HEK293T (cell line): ENCODE measurements around the gene DUSP22.

Experiments used
- CTCF ChIA-PET: fragments of 350-600 bp; formaldehyde crosslinking; extraction: SDS; loops from one replicate; lab custom pipeline; 2021; ENCODE audit warnings: antibody characterized with exemption, inconsistent platforms; lab: Yijun Ruan, JAX
- POLR2A ChIA-PET: fragments of 350-600 bp; formaldehyde crosslinking; extraction: SDS; loops from one replicate; lab custom pipeline; 2020; ENCODE audit warnings: antibody characterized with exemption, inconsistent platforms; lab: Yijun Ruan, JAX
- DNase-seq: peaks from one replicate; pipeline ENCODE4 v3.0.0; 2012; ENCODE audit warnings: mixed read lengths; ENCODE audit errors: extremely low spot score
- ARNT ChIP-seq: fragments of 450-650 bp; IDR thresholded peaks from 2 replicates; pipeline ENCODE4 v1.6.1; 2017; ENCODE audit warnings: mild to moderate bottlenecking
- BHLHE40 ChIP-seq: fragments of 450-650 bp; IDR thresholded peaks from 2 replicates; pipeline ENCODE4 v1.6.1; 2016; ENCODE audit warnings: mild to moderate bottlenecking, moderate library complexity, borderline replicate concordance
- CTBP1 ChIP-seq: fragments of 450-650 bp; IDR thresholded peaks from 2 replicates; pipeline ENCODE4 v1.6.1; 2016; ENCODE audit warnings: borderline replicate concordance
- ELF4 ChIP-seq: fragments of 450-650 bp; IDR thresholded peaks from 2 replicates; pipeline ENCODE4 v1.6.1; 2017; ENCODE audit warnings: antibody characterized with exemption
- FOXA1 ChIP-seq: fragments of 450-650 bp; IDR thresholded peaks from 2 replicates; pipeline ENCODE4 v1.6.1; 2016; ENCODE audit warnings: mild to moderate bottlenecking
- FOXK2 ChIP-seq: fragments of 450-650 bp; IDR thresholded peaks from 2 replicates; pipeline ENCODE4 v1.6.1; 2016; ENCODE audit warnings: mild to moderate bottlenecking
- FOXM1 ChIP-seq: fragments of 450-650 bp; IDR thresholded peaks from 2 replicates; pipeline ENCODE4 v1.6.1; 2017; ENCODE audit warnings: mild to moderate bottlenecking, borderline replicate concordance
- HDGF ChIP-seq: fragments of 450-650 bp; IDR thresholded peaks from 2 replicates; pipeline ENCODE4 v1.6.1; 2017; ENCODE audit warnings: antibody characterized with exemption, borderline replicate concordance
- L3MBTL2 ChIP-seq: fragments of 450-650 bp; conservative IDR thresholded peaks from 2 replicates; pipeline ENCODE4 v1.6.1; 2016; ENCODE audit warnings: mild to moderate bottlenecking
- LEF1 ChIP-seq: fragments of 450-650 bp; IDR thresholded peaks from 2 replicates; pipeline ENCODE4 v1.6.1; 2017; ENCODE audit warnings: mild to moderate bottlenecking, borderline replicate concordance
- NFRKB ChIP-seq: fragments of 450-650 bp; IDR thresholded peaks from 2 replicates; pipeline ENCODE4 v1.6.1; 2016; ENCODE audit warnings: mild to moderate bottlenecking, moderate library complexity
- PKNOX1 ChIP-seq: fragments of 450-650 bp; IDR thresholded peaks from 2 replicates; pipeline ENCODE4 v1.6.1; 2016
- SP1 ChIP-seq: fragments of 450-650 bp; IDR thresholded peaks from 2 replicates; pipeline ENCODE4 v1.6.1; 2017
- SUZ12 ChIP-seq: fragments of 450-650 bp; IDR thresholded peaks from 2 replicates; pipeline ENCODE4 v1.6.1; 2016; ENCODE audit warnings: mild to moderate bottlenecking
- TARDBP ChIP-seq: fragments of 450-650 bp; IDR thresholded peaks from 2 replicates; pipeline ENCODE4 v1.6.1; 2016
- ZNF384 ChIP-seq: fragments of 450-650 bp; IDR thresholded peaks from 2 replicates; pipeline ENCODE4 v1.6.1; 2016

The DUSP22 gene

GRCh38 chr6:365835-366234 is 73.5 kb downstream of the DUSP22 start:
- ChIA-PET POLR2A (no interaction called here), CTCF (no interaction called here)
- DNase-seq, result no peak
- TF ChIP-seq FOXA1, result no peak
- TF ChIP-seq SUZ12, result no peak
- TF ChIP-seq L3MBTL2, result no peak
- no peak for TF ChIP-seq SP1
- TF ChIP-seq BHLHE40, result no peak
- TF ChIP-seq FOXM1, result no peak
- TF ChIP-seq ELF4, result no peak
- TF ChIP-seq TARDBP, result no peak
- no peak for TF ChIP-seq ARNT
- TF ChIP-seq CTBP1, result no peak
- no peak for TF ChIP-seq FOXK2
- no peak for TF ChIP-seq LEF1
- no peak for TF ChIP-seq NFRKB
- no peak for TF ChIP-seq HDGF
- no peak for TF ChIP-seq ZNF384

- no peak for DNase-seq
- POLR2A ChIA-PET, result no interaction called here
- CTCF ChIA-PET, result no interaction called here
- TF ChIP-seq NFRKB (no peak), FOXA1 (no peak), ELF4 (no peak), FOXM1 (no peak), ZNF384 (no peak), FOXK2 (no peak), HDGF (no peak), PKNOX1 (no peak)
Measured at GRCh38 chr6:366389-367297, 74.4 kb downstream of the DUSP22 start.

GRCh38 chr6:367298-367794 is 75.1 kb downstream of the DUSP22 start:
- no peak for DNase-seq
- no peak for TF ChIP-seq SP1
- no peak for TF ChIP-seq TARDBP
- no peak for TF ChIP-seq CTBP1
- no peak for TF ChIP-seq FOXM1
- TF ChIP-seq ELF4, result no peak
- TF ChIP-seq SUZ12, result no peak
- POLR2A ChIA-PET, result no interaction called here
- CTCF ChIA-PET, result no interaction called here

DNA sequence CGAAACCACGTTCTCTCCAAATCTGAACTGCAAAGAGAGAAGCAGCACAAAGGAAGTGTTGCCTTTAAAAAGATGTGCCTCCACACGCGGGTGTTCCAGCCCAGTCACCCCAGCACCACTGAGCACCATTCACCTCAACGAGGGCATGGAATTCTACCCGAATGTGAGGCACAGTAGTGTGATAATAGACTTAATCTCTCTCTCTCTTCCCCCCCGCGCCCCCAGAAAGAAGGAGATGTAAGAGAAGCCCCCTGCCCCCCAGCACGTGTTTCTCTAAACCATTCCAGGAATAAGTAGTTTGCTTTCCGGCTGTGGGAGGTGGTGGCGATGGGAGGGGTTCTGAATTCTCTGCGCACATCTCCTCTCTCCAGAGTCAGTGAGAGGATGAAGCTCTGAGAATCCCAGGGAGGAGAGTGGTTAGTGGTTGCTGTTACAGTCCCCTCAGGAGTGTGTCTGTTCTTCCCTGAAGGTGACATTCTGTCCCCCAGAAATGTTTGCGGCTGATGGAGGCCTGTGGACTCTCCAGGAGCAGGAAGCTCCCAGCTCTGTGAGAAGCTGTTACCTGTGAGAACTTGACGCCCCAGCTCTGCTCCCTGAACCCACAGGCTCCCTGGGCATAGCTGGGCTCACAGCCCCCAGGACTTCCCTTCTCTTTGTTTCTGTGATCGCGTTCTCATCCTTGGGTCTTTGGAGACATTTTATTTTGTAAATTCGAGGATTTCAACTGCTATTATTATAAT is 75.8 kb downstream of the DUSP22 start:
- no peak for DNase-seq
- TF ChIP-seq FOXK2 (no peak), SUZ12 (no peak), ZNF384 (no peak), L3MBTL2 (no peak), PKNOX1 (no peak), ELF4 (no peak), ARNT (no peak), HDGF (no peak), SP1 (no peak), CTBP1 (no peak), FOXA1 (no peak), NFRKB (no peak)
- POLR2A ChIA-PET, result no interaction called here
- CTCF ChIA-PET, result no interaction called here

DNA sequence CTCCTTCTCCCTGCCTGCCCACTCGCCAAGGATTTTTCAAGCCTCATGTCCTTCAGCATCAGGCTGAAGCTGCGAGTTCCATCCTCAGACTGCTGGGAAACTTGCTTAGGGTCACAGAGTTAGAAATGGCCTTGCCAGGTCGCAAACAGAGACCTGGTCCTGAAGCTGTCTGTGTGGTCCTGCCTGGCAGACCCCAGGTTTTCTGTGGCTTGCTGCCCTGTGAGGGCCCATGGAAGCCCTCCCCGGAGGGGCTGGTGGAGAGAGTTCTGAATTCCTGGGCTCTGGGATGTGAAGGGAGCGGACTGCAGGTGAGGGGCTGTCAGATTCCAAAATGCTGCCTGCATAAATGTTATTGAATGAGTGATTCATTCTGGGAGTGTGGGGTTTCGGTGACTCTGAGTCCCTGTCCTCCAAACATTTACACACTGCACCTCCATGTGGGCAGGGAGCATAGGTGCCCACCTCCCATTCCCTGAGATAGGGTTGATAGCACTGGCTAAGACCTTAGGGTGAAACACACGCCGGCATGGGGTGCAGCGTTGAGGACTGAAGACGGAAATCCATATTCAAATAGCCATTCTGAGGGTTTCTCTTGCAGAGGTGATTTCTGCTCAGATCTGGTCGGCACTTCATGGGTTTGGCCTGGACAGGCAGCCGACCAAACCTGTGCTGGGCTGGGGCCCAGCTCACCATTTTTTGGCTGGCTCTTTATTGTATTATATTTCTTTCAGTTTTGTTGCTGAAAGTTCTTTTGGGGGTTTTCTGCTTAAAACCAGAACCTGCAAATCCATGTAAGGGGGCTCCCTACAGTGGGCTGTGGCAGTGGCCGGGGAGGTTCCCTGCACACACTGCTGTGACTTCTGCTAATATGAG is 77.5 kb downstream of the DUSP22 start:
- no peak for DNase-seq
- POLR2A ChIA-PET, result no interaction called here
- TF ChIP-seq BHLHE40, result no peak
- TF ChIP-seq CTBP1, result no peak
- TF ChIP-seq SP1, result no peak
- no peak for TF ChIP-seq FOXA1
- TF ChIP-seq PKNOX1, result no peak
- no peak for TF ChIP-seq ARNT
- TF ChIP-seq ELF4, result no peak
- TF ChIP-seq L3MBTL2, result no peak
- TF ChIP-seq FOXM1, result no peak
- no peak for TF ChIP-seq NFRKB
- TF ChIP-seq SUZ12, result no peak
- TF ChIP-seq HDGF, result no peak
- no peak for TF ChIP-seq ZNF384
- TF ChIP-seq LEF1, result no peak
- TF ChIP-seq FOXK2, result no peak
- no peak for TF ChIP-seq TARDBP
- CTCF ChIA-PET, result no interaction called here
